ENCODE results near the gene DCUN1D2.

- TF ChIP-seq CTCF (IDR thresholded peaks at IDR 0.05) (no peak), POLR2A (IDR thresholded peaks at IDR 0.05) (no peak), POLR2AphosphoS5 (IDR thresholded peaks at IDR 0.05) (no peak), EP300 (IDR thresholded peaks at IDR 0.05) (no peak)
These were observed 47.6 kb upstream of the DCUN1D2 start for GRCh38 chr13:113537909-113538688.
